Activated CD8-positive, alpha-beta T cell treated with anti-CD3 and anti-CD28 coated beads for 36 hours (primary cell): ENCODE measurements around the gene CNGA3. TPM values are rescaled to one million over a fixed set of nuclear protein-coding genes. Genes with fewer than 3 reads are reported as not detected.
A peak's percentile ranks its signal among the peaks of the same experiment; 100 is the strongest.

ENCODE experiments used
- ATAC-seq: fragments of 200-7000 bp; cut with Tn5 transposase; one replicate; pipeline ENCODE4 v1.10.0; 2021; ENCODE audit warnings: mild to moderate bottlenecking, moderate library complexity
- CTCF ChIA-PET: fragments of 350-600 bp; sonication (Branson Sonifier 250); formaldehyde crosslinking; loops from one replicate; lab custom pipeline; 2021; ENCODE audit warnings: antibody characterized with exemption; lab: Charles Lee
- POLR2A ChIA-PET: fragments of 350-600 bp; sonication (Branson Sonifier 250); formaldehyde crosslinking; loops from one replicate; lab custom pipeline; 2021; ENCODE audit warnings: antibody characterized with exemption; lab: Charles Lee
- DNase-seq: peaks from one replicate; pipeline ENCODE4 v3.0.0-alpha.2; 2020
- H3K27ac Mint-ChIP-seq: one replicate; pipeline ENCODE4 v1.8.0; 2021; ENCODE audit warnings: mild to moderate bottlenecking, mixed read lengths
- H3K27me3 Mint-ChIP-seq: one replicate; pipeline ENCODE4 v1.8.0; 2021; ENCODE audit warnings: mixed read lengths
- H3K36me3 Mint-ChIP-seq: one replicate; pipeline ENCODE4 v1.8.0; 2021; ENCODE audit warnings: low read depth, mixed read lengths
- H3K4me1 Mint-ChIP-seq: one replicate; pipeline ENCODE4 v1.8.0; 2021; ENCODE audit warnings: low read depth, mixed read lengths
- H3K4me3 Mint-ChIP-seq: one replicate; pipeline ENCODE4 v1.8.0; 2021; ENCODE audit warnings: mild to moderate bottlenecking, moderate library complexity, mixed read lengths
- H3K9me3 Mint-ChIP-seq: one replicate; pipeline ENCODE4 v1.8.0; 2021; ENCODE audit warnings: mixed read lengths
- intact Hi-C: fragments of 100-400 bp; cut with micrococcal nuclease; formaldehyde crosslinking; loops from one replicate; pipeline ENCODE4 v1.10.0; 2022
- total RNA-seq, 2 experiments: library from RNA; stranded (reverse); gene quantifications; one replicate each; pipeline ENCODE4 v1.2.3, GENCODE V29; 2021
- TF ChIP-seq, protein P1 (sequence below): fragments of 200-600 bp; IDR thresholded peaks from one replicate; pipeline ENCODE4 v1.8.0; 2022; ENCODE audit warnings: antibody characterized with exemption, mild to moderate bottlenecking

The CNGA3 gene
- total RNA-seq, 2 experiments from 2014 or later = not detected

DNA sequence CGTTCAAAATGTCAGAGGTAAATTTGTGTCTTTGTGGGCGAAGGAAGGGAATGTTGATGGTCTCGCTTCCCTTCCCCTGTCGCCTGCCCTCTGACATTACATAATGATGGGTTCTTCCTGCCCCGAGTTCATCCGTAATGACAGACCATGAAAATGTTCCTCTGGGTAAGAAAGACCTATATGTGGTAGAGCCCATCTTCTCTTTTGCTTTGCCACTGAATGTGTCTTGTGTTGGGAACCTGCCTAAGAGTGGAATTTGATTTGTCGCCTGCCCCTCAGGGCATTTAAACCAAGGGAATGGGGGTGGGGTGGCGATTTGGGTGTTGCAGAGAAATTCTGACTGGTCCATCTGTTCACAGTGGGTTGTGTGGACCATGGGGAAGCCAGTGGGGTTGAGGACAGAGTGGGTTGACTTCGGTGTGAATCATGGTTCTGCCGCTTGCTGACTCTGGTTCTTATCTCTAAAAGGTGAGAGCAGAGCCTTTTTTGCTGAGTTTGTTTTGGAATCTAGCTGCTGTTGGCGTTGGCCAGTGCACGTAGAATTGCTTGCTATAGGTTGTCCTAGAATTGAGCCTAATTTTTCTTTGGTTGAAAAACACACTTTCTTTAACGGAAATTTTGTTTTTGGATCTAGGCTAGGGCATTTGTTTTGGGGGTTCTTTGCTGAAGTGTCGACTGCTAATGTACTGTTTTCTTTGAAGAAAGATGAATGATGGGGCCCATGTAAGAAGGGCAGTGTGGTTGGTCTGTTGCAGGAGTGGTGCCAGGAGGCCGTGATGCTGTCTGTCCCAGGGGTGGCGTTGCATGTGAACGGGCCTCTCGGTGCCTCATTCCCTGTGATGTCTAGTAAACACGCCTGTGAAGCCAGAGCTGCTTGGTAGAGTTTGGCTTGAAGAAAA is 99.7 kb downstream of the CNGA3 start:
- ATAC-seq = peak; percentile 24
- H3K9me3 Mint-ChIP-seq = no peaks in the 10 kb centered on the region
- H3K27me3 Mint-ChIP-seq = no peaks in the 10 kb centered on the region
- DNase-seq = peak; percentile 63
- intact Hi-C loops = loop anchor here (5.0 kb wide), 1 partner anchor 36 kb away; no protein-coding TSS in a partner anchor
- POLR2A ChIA-PET = interaction anchor here (0.6 to 1.8 kb wide), 11 partner anchors 11 to 450 kb away, joined by 3 to 10 read pairs (median 4); partner anchors contain the start of gene TMEM131
- H3K4me1 Mint-ChIP-seq = peaks cover 44% of the 10 kb centered on the region
- CTCF ChIA-PET = interaction anchor here (0.9 to 2.6 kb wide), 10 partner anchors 11 to 72 kb away, joined by 3 to 19 read pairs (median 8); no protein-coding TSS in a partner anchor
- H3K4me3 Mint-ChIP-seq = peak overlapping the region; percentile 81
- H3K36me3 Mint-ChIP-seq = peaks cover 8% of the 10 kb centered on the region
- TF ChIP-seq, protein P1, sequence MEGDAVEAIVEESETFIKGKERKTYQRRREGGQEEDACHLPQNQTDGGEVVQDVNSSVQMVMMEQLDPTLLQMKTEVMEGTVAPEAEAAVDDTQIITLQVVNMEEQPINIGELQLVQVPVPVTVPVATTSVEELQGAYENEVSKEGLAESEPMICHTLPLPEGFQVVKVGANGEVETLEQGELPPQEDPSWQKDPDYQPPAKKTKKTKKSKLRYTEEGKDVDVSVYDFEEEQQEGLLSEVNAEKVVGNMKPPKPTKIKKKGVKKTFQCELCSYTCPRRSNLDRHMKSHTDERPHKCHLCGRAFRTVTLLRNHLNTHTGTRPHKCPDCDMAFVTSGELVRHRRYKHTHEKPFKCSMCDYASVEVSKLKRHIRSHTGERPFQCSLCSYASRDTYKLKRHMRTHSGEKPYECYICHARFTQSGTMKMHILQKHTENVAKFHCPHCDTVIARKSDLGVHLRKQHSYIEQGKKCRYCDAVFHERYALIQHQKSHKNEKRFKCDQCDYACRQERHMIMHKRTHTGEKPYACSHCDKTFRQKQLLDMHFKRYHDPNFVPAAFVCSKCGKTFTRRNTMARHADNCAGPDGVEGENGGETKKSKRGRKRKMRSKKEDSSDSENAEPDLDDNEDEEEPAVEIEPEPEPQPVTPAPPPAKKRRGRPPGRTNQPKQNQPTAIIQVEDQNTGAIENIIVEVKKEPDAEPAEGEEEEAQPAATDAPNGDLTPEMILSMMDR = no peak
- peak overlapping the region; percentile 90 for H3K27ac Mint-ChIP-seq

DNA sequence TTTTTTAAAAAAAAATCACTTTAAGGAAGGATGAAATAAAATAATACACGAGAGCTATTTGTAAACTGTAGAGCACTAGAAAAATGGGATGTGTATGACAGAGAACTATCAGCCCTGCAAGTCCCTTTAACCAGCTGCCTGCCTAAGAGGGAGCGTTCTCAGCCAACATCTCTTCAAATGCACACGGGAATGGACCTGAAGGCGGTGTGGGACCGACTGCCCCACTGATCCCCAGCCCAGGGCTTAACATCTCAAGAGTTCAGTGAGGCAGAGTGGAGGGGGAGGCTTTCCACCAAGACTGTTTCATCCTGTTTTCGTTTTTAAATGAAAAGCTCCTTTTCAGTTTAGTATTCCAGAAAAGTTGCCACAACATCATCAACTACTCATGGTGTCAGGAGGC is 100.6 kb downstream of the CNGA3 start:
- peak overlapping the region; percentile 90 for H3K27ac Mint-ChIP-seq
- DNase-seq = no peak
- H3K4me1 Mint-ChIP-seq = peaks cover 53% of the 10 kb centered on the region
- peaks cover 8% of the 10 kb centered on the region for H3K36me3 Mint-ChIP-seq
- POLR2A ChIA-PET = interaction anchor here (0.6 to 1.8 kb wide), 12 partner anchors 10 to 451 kb away, joined by 3 to 10 read pairs (median 4); partner anchors contain the start of genes COA5, TMEM131 and UNC50
- TF ChIP-seq, protein P1 = no peak
- intact Hi-C loops = loop anchor here (5.0 kb wide), 1 partner anchor 35 kb away; no protein-coding TSS in a partner anchor
- ATAC-seq = no peak
- H3K9me3 Mint-ChIP-seq = no peaks in the 10 kb centered on the region
- no peaks in the 10 kb centered on the region for H3K27me3 Mint-ChIP-seq
- CTCF ChIA-PET = interaction anchor here (0.6 to 2.6 kb wide), 14 partner anchors 10 to 222 kb away, joined by 3 to 19 read pairs (median 5); no protein-coding TSS in a partner anchor
- peak overlapping the region; percentile 81 for H3K4me3 Mint-ChIP-seq

Other genes with a start within 250 kb of the CNGA3 start
- 10 to 100 TPM; 46.7 to 46.9 TPM for gene INPP4A, start 98.4 kb downstream of the CNGA3 start, total RNA-seq